HepG2 (cell line): ENCODE results near the gene FBXL20. TPM values are rescaled to one million over a fixed set of nuclear protein-coding genes. Genes with fewer than 3 reads are reported as not detected.

Experiments used
- ATF7 ChIP-seq, 2 experiments: fragments of 450-650 bp in 1 of 2; sonication (generic) in 1 of 2; formaldehyde crosslinking in 1 of 2; IDR thresholded peaks; 2 replicates each; pipeline versions ENCODE4 v1.4.0 to v1.6.1; 2016 to 2020; ENCODE audit warnings: antibody characterized with exemption in 1 of 2, mild to moderate bottlenecking in 1 of 2, missing genetic modification reagents in 1 of 2
- CSRNP2 ChIP-seq: sonication (generic); formaldehyde crosslinking; conservative IDR thresholded peaks from 2 replicates; pipeline ENCODE4 v1.8.0; 2022; ENCODE audit warnings: low read depth, missing genetic modification reagents
- ERF ChIP-seq: IDR thresholded peaks from 2 replicates; pipeline ENCODE4 v1.6.1; 2018; ENCODE audit warnings: missing biosample characterization, missing genetic modification reagents
- FOSL1 ChIP-seq: sonication (generic); formaldehyde crosslinking; IDR thresholded peaks from 2 replicates; pipeline ENCODE4 v1.9.0; 2021; ENCODE audit warnings: missing genetic modification reagents, borderline replicate concordance
- FOXO1 ChIP-seq: sonication (generic); formaldehyde crosslinking; IDR thresholded peaks from 2 replicates; pipeline ENCODE4 v1.4.0; 2020; ENCODE audit warnings: missing genetic modification reagents
- GPBP1L1 ChIP-seq: sonication (generic); formaldehyde crosslinking; IDR thresholded peaks from 2 replicates; pipeline ENCODE4 v1.5.0; 2020; ENCODE audit warnings: mild to moderate bottlenecking, missing genetic modification reagents
- HDAC2 ChIP-seq: sonication (generic); formaldehyde crosslinking; IDR thresholded peaks from 2 replicates; pipeline ENCODE4 v1.4.0; 2020; ENCODE audit warnings: missing genetic modification reagents
- KLF13 ChIP-seq: sonication (generic); formaldehyde crosslinking; IDR thresholded peaks from 2 replicates; pipeline ENCODE4 v1.4.0; 2020; ENCODE audit warnings: mild to moderate bottlenecking, missing genetic modification reagents
- NR2F1 ChIP-seq, 2 experiments: fragments of 450-650 bp in 1 of 2; formaldehyde crosslinking in 1 of 2; IDR thresholded peaks; 2 replicates each; pipeline versions ENCODE4 v1.5.0 to v1.6.1; 2016 to 2020; ENCODE audit warnings: mild to moderate bottlenecking in 1 of 2, missing compliant biosample characterization in 1 of 2, missing genetic modification reagents in 1 of 2, moderate library complexity in 1 of 2
- RARA ChIP-seq: IDR thresholded peaks from 2 replicates; pipeline ENCODE4 v1.6.1; 2016; ENCODE audit warnings: missing genetic modification reagents, missing compliant biosample characterization
- ZMYM2 ChIP-seq: sonication (generic); formaldehyde crosslinking; IDR thresholded peaks from 2 replicates; pipeline ENCODE4 v1.8.0; 2022; ENCODE audit warnings: mild to moderate bottlenecking, missing genetic modification reagents
- ZNF792 ChIP-seq: IDR thresholded peaks from 2 replicates; pipeline ENCODE4 v1.6.1; 2016
- polyA plus RNA-seq, 8 experiments: library from polyadenylated mRNA; depleted of rRNA in 3 of 8; stranded (reverse) in 7 of 8; unstranded in 1 of 8; fragments of >200 nt; fragmentation: Illumina TruSeq in 4 of 8; extraction: Trizol in 4 of 8; gene quantifications; 2 replicates each; pipeline versions ENCODE4 v1.2.1 to v1.2.3, GENCODE V29; 2011 to 2016; ENCODE audit warnings: low read depth in 4 of 8, missing spikeins in 1 of 8, mixed read lengths in 1 of 8; ENCODE audit not compliant: insufficient read depth in 1 of 8
- total RNA-seq, 5 experiments: library from RNA; depleted of rRNA; stranded (reverse); fragments of >200 nt; fragmentation: Illumina TruSeq; extraction: Trizol; gene quantifications; 2 replicates each; pipeline ENCODE4 v1.2.3, GENCODE V29; 2016; ENCODE audit warnings: low read depth in 1 of 5
- TF ChIP-seq, protein P1 (sequence below): IDR thresholded peaks from 2 replicates; pipeline ENCODE4 v1.4.0; 2020; ENCODE audit warnings: mild to moderate bottlenecking, missing genetic modification reagents
- TF ChIP-seq, protein P2 (sequence below): IDR thresholded peaks from 2 replicates; pipeline ENCODE4 v1.6.1; 2012; ENCODE audit warnings: low read depth, low read length, improper control_type of control experiment
- TF ChIP-seq, protein P3 (sequence below): sonication (generic); formaldehyde crosslinking; conservative IDR thresholded peaks from 2 replicates; pipeline ENCODE4 v1.4.0; 2020; ENCODE audit warnings: mild to moderate bottlenecking, missing genetic modification reagents, moderate library complexity
- TF ChIP-seq, protein P4 (sequence below): sonication (generic); formaldehyde crosslinking; IDR thresholded peaks from 2 replicates; pipeline ENCODE4 v1.4.0; 2020; ENCODE audit warnings: missing genetic modification reagents, mild to moderate bottlenecking, borderline replicate concordance

Gene FBXL20
- total and polyA plus RNA-seq, 2 of the 13 experiments (the other 11 are each of a cell fraction or from before 2014, with no cell fraction given), result 10.2 to 10.3 TPM

DNA sequence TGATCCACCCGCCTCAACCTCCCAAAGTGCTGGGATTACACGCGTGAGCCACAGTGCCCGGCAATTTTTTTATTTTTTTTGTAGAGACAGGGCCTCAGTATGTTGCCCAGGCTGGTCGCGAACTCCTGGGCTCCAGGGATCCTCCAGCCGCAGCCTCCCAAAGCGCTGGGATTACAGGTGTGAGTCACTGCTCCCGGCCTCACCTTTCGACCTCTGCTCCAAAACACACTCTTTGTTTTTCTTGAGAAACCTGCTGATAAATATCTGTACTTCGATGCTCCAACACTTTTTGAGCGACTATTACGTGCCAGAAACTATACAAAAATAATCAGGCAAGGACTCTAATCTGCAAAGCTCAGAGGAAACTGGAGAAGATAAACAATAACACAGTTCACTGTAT, 48.6 kb upstream of the FBXL20 start (continued):
- no peak for TF ChIP-seq CSRNP2 (CRISPR knock-in tag)
- 0 out of 2 replicates have a peak, but pooled peaks have one; percentile 21 for TF ChIP-seq ERF (CRISPR knock-in tag)
- TF ChIP-seq HDAC2 (CRISPR knock-in tag), result 0 out of 2 replicates have a peak, but pooled peaks have one; percentile 37
- TF ChIP-seq RARA (CRISPR knock-in tag), result peak; percentile 65
- TF ChIP-seq, protein P1, sequence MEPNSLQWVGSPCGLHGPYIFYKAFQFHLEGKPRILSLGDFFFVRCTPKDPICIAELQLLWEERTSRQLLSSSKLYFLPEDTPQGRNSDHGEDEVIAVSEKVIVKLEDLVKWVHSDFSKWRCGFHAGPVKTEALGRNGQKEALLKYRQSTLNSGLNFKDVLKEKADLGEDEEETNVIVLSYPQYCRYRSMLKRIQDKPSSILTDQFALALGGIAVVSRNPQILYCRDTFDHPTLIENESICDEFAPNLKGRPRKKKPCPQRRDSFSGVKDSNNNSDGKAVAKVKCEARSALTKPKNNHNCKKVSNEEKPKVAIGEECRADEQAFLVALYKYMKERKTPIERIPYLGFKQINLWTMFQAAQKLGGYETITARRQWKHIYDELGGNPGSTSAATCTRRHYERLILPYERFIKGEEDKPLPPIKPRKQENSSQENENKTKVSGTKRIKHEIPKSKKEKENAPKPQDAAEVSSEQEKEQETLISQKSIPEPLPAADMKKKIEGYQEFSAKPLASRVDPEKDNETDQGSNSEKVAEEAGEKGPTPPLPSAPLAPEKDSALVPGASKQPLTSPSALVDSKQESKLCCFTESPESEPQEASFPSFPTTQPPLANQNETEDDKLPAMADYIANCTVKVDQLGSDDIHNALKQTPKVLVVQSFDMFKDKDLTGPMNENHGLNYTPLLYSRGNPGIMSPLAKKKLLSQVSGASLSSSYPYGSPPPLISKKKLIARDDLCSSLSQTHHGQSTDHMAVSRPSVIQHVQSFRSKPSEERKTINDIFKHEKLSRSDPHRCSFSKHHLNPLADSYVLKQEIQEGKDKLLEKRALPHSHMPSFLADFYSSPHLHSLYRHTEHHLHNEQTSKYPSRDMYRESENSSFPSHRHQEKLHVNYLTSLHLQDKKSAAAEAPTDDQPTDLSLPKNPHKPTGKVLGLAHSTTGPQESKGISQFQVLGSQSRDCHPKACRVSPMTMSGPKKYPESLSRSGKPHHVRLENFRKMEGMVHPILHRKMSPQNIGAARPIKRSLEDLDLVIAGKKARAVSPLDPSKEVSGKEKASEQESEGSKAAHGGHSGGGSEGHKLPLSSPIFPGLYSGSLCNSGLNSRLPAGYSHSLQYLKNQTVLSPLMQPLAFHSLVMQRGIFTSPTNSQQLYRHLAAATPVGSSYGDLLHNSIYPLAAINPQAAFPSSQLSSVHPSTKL, result peak; percentile 60; the same call in 1 of the 2 replicates
- no peak for TF ChIP-seq GPBP1L1
- TF ChIP-seq, protein P2, sequence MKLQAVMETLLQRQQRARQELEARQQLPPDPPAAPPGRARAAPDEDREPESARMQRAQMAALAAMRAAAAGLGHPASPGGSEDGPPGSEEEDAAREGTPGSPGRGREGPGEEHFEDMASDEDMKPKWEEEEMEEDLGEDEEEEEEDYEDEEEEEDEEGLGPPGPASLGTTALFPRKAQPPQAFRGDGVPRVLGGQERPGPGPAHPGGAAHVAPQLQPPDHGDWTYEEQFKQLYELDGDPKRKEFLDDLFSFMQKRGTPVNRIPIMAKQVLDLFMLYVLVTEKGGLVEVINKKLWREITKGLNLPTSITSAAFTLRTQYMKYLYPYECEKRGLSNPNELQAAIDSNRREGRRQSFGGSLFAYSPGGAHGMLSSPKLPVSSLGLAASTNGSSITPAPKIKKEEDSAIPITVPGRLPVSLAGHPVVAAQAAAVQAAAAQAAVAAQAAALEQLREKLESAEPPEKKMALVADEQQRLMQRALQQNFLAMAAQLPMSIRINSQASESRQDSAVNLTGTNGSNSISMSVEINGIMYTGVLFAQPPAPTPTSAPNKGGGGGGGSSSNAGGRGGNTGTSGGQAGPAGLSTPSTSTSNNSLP, result no peak
- TF ChIP-seq, protein P3, sequence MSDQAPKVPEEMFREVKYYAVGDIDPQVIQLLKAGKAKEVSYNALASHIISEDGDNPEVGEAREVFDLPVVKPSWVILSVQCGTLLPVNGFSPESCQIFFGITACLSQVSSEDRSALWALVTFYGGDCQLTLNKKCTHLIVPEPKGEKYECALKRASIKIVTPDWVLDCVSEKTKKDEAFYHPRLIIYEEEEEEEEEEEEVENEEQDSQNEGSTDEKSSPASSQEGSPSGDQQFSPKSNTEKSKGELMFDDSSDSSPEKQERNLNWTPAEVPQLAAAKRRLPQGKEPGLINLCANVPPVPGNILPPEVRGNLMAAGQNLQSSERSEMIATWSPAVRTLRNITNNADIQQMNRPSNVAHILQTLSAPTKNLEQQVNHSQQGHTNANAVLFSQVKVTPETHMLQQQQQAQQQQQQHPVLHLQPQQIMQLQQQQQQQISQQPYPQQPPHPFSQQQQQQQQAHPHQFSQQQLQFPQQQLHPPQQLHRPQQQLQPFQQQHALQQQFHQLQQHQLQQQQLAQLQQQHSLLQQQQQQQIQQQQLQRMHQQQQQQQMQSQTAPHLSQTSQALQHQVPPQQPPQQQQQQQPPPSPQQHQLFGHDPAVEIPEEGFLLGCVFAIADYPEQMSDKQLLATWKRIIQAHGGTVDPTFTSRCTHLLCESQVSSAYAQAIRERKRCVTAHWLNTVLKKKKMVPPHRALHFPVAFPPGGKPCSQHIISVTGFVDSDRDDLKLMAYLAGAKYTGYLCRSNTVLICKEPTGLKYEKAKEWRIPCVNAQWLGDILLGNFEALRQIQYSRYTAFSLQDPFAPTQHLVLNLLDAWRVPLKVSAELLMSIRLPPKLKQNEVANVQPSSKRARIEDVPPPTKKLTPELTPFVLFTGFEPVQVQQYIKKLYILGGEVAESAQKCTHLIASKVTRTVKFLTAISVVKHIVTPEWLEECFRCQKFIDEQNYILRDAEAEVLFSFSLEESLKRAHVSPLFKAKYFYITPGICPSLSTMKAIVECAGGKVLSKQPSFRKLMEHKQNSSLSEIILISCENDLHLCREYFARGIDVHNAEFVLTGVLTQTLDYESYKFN (CRISPR knock-in tag), result peak; percentile 54
- TF ChIP-seq FOSL1, result peak; percentile 84
- TF ChIP-seq KLF13 (CRISPR knock-in tag), result no peak
- peak; percentile 98 for TF ChIP-seq ZMYM2 (CRISPR knock-in tag)
- peak; percentile 11; the same call in 1 of the 2 replicates for TF ChIP-seq FOXO1 (CRISPR knock-in tag)
- no peak for TF ChIP-seq ATF7 (IDR thresholded peaks at IDR 0.05)
- no peak for TF ChIP-seq ATF7 (CRISPR knock-in tag; IDR thresholded peaks at IDR 0.05)
- TF ChIP-seq ZNF792 (CRISPR knock-in tag), result no peak
- TF ChIP-seq, protein P4, sequence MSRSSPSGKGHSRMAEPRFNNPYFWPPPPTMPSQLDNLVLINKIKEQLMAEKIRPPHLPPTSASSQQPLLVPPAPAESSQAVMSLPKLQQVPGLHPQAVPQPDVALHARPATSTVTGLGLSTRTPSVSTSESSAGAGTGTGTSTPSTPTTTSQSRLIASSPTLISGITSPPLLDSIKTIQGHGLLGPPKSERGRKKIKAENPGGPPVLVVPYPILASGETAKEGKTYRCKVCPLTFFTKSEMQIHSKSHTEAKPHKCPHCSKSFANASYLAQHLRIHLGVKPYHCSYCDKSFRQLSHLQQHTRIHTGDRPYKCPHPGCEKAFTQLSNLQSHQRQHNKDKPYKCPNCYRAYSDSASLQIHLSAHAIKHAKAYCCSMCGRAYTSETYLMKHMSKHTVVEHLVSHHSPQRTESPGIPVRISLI (CRISPR knock-in tag), result no peak
- peak; percentile 62 to 86 for TF ChIP-seq NR2F1 (CRISPR knock-in tag; IDR thresholded peaks at IDR 0.05)
